ENCODE results near the gene AP5S1. TPM values are rescaled to one million over a fixed set of nuclear protein-coding genes. Genes with fewer than 3 reads are reported as not detected.
A peak's percentile ranks its signal among the peaks of the same experiment; 100 is the strongest.

AP5S1 gene
- total and polyA plus RNA-seq, 2 of the 13 experiments (the other 11 are each of a cell fraction or from before 2014, with no cell fraction given), result 7.9 to 23.2 TPM

GRCh38 chr20:3785240-3786125 lies 34.9 kb upstream of the AP5S1 start (continued):
- TF ChIP-seq ELK4 (CRISPR knock-in tag; IDR thresholded peaks at IDR 0.05; ENCODE audit: borderline replicate concordance), result no peak
- no peak for TF ChIP-seq FOXA3 (CRISPR knock-in tag; IDR thresholded peaks at IDR 0.05)
- TF ChIP-seq FOSL2 (CRISPR knock-in tag; IDR thresholded peaks at IDR 0.05), result no peak; the same call in 1 of the 2 replicates
- TF ChIP-seq ZNF891 (CRISPR knock-in tag; IDR thresholded peaks at IDR 0.05), result no peak
- TF ChIP-seq PAF1 (CRISPR knock-in tag; IDR thresholded peaks at IDR 0.05), result no peak
- peak; percentile 93; the same call in 1 of the 2 replicates for TF ChIP-seq ZBTB4 (CRISPR knock-in tag; IDR thresholded peaks at IDR 0.05; ENCODE audit: borderline replicate concordance)
- TF ChIP-seq CC2D1A (CRISPR knock-in tag; IDR thresholded peaks at IDR 0.05), result no peak
- no peak for TF ChIP-seq ATF4 (CRISPR knock-in tag; IDR thresholded peaks at IDR 0.05)
- TF ChIP-seq HHEX (CRISPR knock-in tag; IDR thresholded peaks at IDR 0.05), result no peak
- TF ChIP-seq DR1 (CRISPR knock-in tag; IDR thresholded peaks at IDR 0.05), result 0 out of 2 replicates have a peak, but pooled peaks have one; percentile 10
- no peak for TF ChIP-seq SMAD1 (CRISPR knock-in tag; IDR thresholded peaks at IDR 0.05; ENCODE audit: borderline replicate concordance, low read depth)
- TF ChIP-seq ZSCAN30 (CRISPR knock-in tag; IDR thresholded peaks at IDR 0.05), result no peak
- no peak for TF ChIP-seq ZUFSP (CRISPR knock-in tag; IDR thresholded peaks at IDR 0.05; ENCODE audit: borderline replicate concordance)
- TF ChIP-seq ZNF143 (CRISPR knock-in tag; IDR thresholded peaks at IDR 0.05), result no peak
- no peak for TF ChIP-seq ATF7-NPFF (CRISPR knock-in tag; IDR thresholded peaks at IDR 0.05; ENCODE audit: low read depth)
- 0 out of 2 replicates have a peak, but pooled peaks have one; percentile 71 for TF ChIP-seq SAFB2 (CRISPR knock-in tag; IDR thresholded peaks at IDR 0.05; ENCODE audit: borderline replicate concordance, low read depth)
- no peak for TF ChIP-seq TCF12 (IDR thresholded peaks at IDR 0.05)
- no peak for TF ChIP-seq TCF12 (CRISPR knock-in tag; IDR thresholded peaks at IDR 0.05)
- TF ChIP-seq ZNF160 (CRISPR knock-in tag; IDR thresholded peaks at IDR 0.05), result no peak
- no peak for TF ChIP-seq THAP8 (CRISPR knock-in tag; IDR thresholded peaks at IDR 0.05; ENCODE audit: borderline replicate concordance)
- TF ChIP-seq CBX1 (IDR thresholded peaks at IDR 0.05; ENCODE audit: low read depth), result no peak
- TF ChIP-seq SNAPC2 (CRISPR knock-in tag; IDR thresholded peaks at IDR 0.05), result no peak

Data from HepG2 (cell line).